GM19328 (cell line): ENCODE results near the gene RIT2.

Experiments used
- ATAC-seq: cut with Tn5 transposase; IDR thresholded peaks from one replicate; pipeline ENCODE4 v1.9.1; 2021; ENCODE audit warnings: mild to moderate bottlenecking, moderate library complexity; ENCODE audit not compliant: unreplicated experiment

RIT2 gene

GRCh38 chr18:43092539-43092938 is 22.9 kb downstream of the RIT2 start:
- no peak for ATAC-seq

GRCh38 chr18:43081396-43081795 is 34.1 kb downstream of the RIT2 start:
- ATAC-seq, result no peak

GRCh38 chr18:43080671-43081070 is 34.8 kb downstream of the RIT2 start:
- no peak for ATAC-seq

- ATAC-seq, result no peak
Observed at GRCh38 chr18:43079422-43079821, 36.1 kb downstream of the RIT2 start.

- ATAC-seq, result no peak
Observed at GRCh38 chr18:43078478-43079092, 36.9 kb downstream of the RIT2 start.

GRCh38 chr18:43077510-43078308 is 37.8 kb downstream of the RIT2 start:
- ATAC-seq, result no peak

GRCh38 chr18:43073771-43074170 is 41.7 kb downstream of the RIT2 start:
- no peak for ATAC-seq

- ATAC-seq, result no peak
Observed at GRCh38 chr18:43068781-43069180, 46.7 kb downstream of the RIT2 start.

GRCh38 chr18:43067570-43067969 is 47.9 kb downstream of the RIT2 start:
- ATAC-seq, result no peak

- no peak for ATAC-seq
Observed at GRCh38 chr18:43061816-43062215, 53.7 kb downstream of the RIT2 start.

- ATAC-seq, result no peak
Observed at GRCh38 chr18:43061318-43061717, 54.2 kb downstream of the RIT2 start.

GRCh38 chr18:43060020-43060419 is 55.5 kb downstream of the RIT2 start:
- no peak for ATAC-seq

GRCh38 chr18:43054815-43055519 is 60.5 kb downstream of the RIT2 start:
- ATAC-seq, result no peak

- ATAC-seq, result no peak
Observed at GRCh38 chr18:43049021-43049420, 66.5 kb downstream of the RIT2 start.

GRCh38 chr18:43046322-43046721 is 69.2 kb downstream of the RIT2 start:
- no peak for ATAC-seq

GRCh38 chr18:43043626-43044025 is 71.9 kb downstream of the RIT2 start:
- ATAC-seq, result no peak

GRCh38 chr18:43040281-43040680 is 75.2 kb downstream of the RIT2 start:
- no peak for ATAC-seq

- ATAC-seq, result no peak
Observed at GRCh38 chr18:43034683-43035500, 80.6 kb downstream of the RIT2 start.

- no peak for ATAC-seq
Observed at GRCh38 chr18:43031169-43031568, 84.3 kb downstream of the RIT2 start.

GRCh38 chr18:43029414-43029813 is 86.1 kb downstream of the RIT2 start:
- no peak for ATAC-seq

- no peak for ATAC-seq
Observed at GRCh38 chr18:43022874-43023273, 92.6 kb downstream of the RIT2 start.
